HS-27A (cell line): ENCODE results near the gene TMEM101.
"Not testable (repeated sequence)": the region's sequence is repeated elsewhere in the genome, so short reads cannot be mapped to it uniquely, and the experiment has no call there.

ENCODE experiments used
- DNase-seq: peaks from one replicate; pipeline ENCODE4 v3.0.0-alpha.2; 2012; ENCODE audit warnings: low read depth, missing footprints

TMEM101 gene

GRCh38 chr17:44023545-44024270 lies 8.9 kb upstream of the TMEM101 start:
- no peak for DNase-seq

- DNase-seq = no peak
These were observed 7.5 kb upstream of the TMEM101 start for GRCh38 chr17:44022246-44022645.

DNA sequence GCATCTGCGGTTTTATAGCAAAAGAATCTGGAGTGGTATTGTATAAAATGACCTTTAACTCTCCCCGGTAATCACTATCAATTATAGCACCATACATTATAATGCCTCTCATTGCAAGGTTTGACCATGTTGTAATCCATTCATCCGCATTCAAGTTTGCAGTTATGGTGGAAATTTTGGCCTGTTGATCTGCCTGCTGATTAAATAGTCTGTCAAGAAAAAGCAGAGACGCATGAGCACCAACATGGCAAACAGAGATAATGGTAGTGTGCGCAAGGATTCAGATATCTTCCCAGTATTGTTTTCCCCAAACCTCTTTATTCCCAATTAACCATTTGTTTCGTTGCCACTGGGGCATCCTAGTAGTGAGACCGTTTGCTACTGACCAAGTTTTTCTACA lies 6.5 kb upstream of the TMEM101 start:
- DNase-seq = not testable (repeated sequence)

DNA sequence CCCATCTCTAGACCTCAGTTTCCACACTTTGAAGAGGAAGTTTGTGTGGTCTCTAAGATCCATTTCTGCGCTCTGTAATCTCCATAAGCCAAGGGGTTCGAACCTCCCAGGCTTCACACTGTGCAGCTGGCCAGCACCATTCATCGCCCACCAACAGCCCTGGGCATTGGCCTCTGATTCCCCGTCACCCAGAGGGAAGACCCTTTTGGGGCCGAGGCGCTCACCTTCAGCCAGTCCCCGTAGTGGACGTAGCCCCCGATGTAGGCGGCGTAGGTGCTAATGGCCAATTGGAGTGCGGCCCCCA lies 678 bp downstream of the TMEM101 start:
- no peak for DNase-seq

DNA sequence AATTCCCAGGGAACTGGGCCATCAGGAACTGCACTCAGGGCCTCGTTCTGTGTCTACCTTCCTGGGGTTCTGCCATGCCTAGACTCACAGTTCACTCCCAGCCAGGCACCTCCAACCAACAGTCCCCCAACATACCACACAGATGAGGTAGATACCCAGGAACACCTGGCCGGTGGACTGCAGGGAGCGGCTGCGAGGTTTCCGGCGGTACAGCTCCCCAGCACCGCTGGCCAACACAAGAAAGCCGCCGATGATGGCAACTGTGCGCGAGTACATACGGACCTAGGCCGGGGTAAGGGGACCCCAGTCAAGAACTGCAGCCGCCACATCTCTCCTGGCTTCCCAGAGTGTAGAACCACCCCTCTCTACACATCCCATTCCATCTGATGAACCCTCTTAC lies 1.9 kb downstream of the TMEM101 start:
- DNase-seq = no peak

DNA sequence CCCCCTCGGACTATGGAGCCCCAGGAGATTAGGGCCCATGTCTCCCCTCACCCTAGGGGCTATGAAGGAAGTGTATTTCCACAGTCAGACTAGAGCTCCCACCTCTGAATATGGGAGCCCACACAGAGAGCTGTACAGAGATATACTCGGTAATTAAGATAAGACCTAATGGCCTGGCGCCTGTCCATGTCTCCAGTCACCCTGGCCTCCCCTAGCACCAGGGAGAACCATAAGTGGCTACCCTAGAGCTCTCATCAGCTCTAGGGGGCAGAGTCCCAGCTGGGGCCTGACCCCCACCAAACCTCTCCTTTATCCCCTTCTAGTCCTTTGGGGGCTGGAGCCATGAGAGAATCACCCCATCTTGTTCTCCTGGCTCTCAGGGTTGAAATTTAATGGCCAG lies 2.4 kb downstream of the TMEM101 start:
- DNase-seq = no peak

DNA sequence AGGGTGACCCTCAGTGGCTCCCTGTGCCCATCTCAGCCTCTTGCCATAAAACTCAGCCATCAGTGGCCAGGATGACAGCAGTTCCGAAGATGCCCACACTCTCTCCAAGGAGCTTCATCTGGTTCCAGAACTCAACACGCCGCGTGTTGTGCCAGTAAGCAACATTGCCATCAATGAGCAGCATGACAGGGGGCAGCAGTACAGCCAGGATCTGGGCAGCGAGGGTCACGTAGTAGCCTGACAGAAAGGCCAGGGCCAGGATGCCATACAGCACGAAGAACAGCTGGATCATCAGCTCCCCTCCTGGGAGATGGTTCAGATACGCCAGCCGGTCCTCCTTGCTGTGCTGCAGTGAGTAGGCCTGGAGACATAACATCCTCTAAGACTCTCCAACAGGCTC lies 2.9 kb downstream of the TMEM101 start:
- DNase-seq = no peak

GRCh38 chr17:44010966-44011647 lies 3.7 kb downstream of the TMEM101 start:
- DNase-seq = no peak

GRCh38 chr17:44008205-44008909 lies 6.4 kb downstream of the TMEM101 start:
- DNase-seq = no peak

- no peak for DNase-seq
These were observed 7.2 kb downstream of the TMEM101 start for GRCh38 chr17:44007346-44008204.

DNA sequence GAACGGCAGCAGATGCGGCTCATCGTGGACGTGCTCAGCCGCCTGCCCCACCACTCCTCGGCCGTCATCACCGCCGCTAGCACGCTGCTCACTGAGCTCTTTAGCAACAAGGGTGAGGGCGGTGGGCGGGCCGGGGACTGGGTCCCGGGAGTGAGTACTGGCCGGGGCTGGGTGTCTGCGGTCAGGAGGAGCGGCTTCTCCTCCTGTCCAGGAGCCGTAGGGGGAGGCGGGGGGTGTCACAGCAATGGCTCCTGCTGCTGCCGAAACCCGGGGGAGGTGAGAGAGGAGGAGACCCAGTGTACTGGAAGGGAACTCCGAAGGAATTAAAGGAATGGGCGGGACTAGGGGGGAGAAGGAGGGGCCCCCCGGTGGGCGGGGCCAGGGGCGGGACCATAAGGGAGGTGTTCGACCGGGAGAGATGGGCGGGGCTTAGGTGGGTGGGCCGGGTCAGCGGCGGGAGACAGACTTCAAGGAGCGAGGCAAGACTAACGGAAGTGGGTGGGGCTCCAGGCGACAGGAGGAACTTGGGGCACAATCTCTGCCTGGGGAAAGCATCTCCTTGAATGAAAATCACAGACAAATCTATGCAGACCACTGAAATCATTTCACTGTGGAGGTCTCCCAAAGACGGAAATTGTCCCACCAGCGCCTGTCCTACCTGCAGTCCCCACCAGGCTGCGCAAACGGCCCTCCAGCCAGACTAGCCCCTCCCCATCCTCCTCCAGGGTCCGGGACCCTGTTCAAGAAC lies 8.0 kb downstream of the TMEM101 start:
- peak; percentile 71 for DNase-seq

- no peak for DNase-seq
These were observed 8.5 kb downstream of the TMEM101 start for GRCh38 chr17:44006272-44006597.

DNA sequence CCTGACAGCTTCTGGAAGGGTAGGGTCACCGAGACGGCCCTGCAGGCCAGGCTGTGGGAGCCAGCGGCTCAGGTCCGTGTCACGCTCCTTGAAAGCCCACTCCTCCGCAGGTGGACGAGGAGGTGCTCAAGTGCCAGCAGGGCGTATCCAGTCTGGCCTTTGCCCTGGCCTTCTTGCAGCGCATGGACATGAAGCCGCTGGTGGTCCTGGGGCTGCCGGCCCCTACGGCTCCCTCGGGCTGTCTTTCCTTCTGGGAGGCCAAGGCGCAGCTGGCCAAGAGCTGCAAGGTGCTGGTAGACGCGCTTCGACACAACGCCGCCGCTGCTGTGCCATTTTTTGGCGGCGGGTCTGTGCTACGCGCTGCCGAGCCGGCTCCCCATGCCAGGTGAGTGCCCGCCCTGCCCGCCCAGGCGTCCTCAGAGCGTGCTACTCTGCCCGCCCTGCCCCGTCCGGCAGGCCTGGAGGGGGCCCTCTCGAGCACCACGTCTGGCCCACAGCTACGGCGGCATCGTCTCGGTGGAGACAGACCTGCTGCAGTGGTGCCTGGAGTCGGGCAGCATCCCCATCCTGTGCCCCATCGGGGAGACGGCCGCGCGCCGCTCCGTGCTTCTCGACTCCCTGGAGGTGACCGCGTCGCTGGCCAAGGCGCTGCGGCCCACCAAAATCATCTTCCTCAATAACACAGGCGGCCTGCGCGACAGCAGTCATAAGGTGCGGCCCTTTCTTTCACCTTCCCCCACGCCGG lies 9.1 kb downstream of the TMEM101 start:
- DNase-seq = no peak

- DNase-seq = no peak
These were observed 9.8 kb downstream of the TMEM101 start for GRCh38 chr17:44004761-44005526.

- no peak for DNase-seq
These were observed 10.5 kb downstream of the TMEM101 start, which contains the start of gene NAGS for GRCh38 chr17:44004077-44004760. TSS of gene NAGS (plus strand) at chr17:44004622. CDS start at chr17:44004664, 42 bp downstream.

GRCh38 chr17:44002141-44002848 lies 12.5 kb downstream of the TMEM101 start:
- no peak for DNase-seq

DNA sequence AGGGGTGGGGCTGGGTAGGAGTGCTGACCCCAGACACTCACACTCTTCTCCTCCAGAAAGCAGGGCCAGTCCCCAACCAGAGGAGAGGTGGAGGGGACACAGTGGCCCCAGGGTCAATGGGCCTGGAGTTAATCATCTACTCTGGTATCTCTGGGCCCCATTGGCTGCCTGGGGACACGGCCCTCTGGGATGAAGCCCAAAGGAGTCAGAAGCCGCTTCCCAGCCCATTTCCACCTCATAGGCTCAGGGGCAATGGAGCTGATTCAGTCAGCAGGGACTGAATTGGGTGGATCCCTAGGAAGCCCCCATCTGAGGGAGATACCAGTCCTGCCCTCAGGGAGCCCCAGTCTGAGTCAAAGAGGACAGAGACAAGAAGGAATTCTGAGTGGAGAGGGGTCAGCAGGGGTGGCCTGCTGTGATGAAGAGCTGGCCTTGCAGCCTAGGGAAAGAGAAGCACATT lies 13.3 kb downstream of the TMEM101 start:
- DNase-seq = no peak

DNA sequence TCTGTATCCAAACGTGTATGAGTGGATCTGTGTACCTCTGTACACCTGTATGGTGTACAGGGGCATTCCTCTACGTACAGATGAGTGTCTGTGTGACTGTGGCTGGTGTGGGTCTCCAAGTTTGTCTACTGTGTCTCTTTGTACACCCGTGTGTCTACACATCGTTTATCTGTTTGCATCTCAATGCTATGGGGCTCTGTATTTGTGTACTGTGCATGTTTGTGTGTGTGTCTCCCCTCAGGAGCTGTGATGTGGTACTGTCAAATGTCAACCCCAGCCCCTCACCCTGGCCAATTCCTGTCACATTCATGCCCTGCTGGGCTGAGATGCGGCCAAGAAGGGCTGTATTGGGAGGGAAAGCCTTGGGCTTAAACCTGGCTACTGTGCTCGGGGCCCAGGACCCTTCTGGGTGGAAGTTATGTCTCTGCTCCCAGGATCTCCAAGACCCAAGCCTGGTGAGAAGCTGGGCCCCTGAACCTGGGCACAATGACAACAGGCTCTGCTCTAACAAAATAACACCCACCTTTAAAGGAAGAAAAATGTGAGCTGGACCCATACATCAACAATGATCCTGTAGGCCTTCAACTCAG lies 13.8 kb downstream of the TMEM101 start:
- DNase-seq = no peak
